DND-41 (cell line): ENCODE data around the gene IBA57.

Experiments
- ATAC-seq: fragments of 200-7000 bp; cut with Tn5 transposase; 3 replicates; pipeline ENCODE4 v1.9.1; 2021; ENCODE audit warnings: low read depth; ENCODE audit not compliant: insufficient read depth
- DNase-seq: peaks from one replicate; pipeline ENCODE4 v3.0.0-alpha.2; 2020
- H2AFZ ChIP-seq: 2 replicates; pipeline ENCODE4 v1.6.0; 2012; ENCODE audit warnings: low read depth, low read length
- H3K27ac ChIP-seq: 2 replicates; pipeline ENCODE4 v1.5.1; 2012; ENCODE audit warnings: low read length, inconsistent platforms
- H3K27me3 ChIP-seq: fragments of 200-600 bp; sonication (generic); 2 replicates; pipeline ENCODE4 v1.6.0; 2012; ENCODE audit warnings: low read length, mild to moderate bottlenecking, inconsistent platforms; ENCODE audit not compliant: insufficient read depth, poor library complexity
- H3K36me3 ChIP-seq: 2 replicates; pipeline ENCODE4 v1.5.1; 2012; ENCODE audit warnings: low read length, inconsistent platforms; ENCODE audit not compliant: insufficient read depth
- H3K4me1 ChIP-seq: 2 replicates; pipeline ENCODE4 v1.5.1; 2012; ENCODE audit warnings: mild to moderate bottlenecking, low read length; ENCODE audit not compliant: insufficient read depth
- H3K4me2 ChIP-seq: 2 replicates; pipeline ENCODE4 v1.6.0; 2012; ENCODE audit warnings: mild to moderate bottlenecking, moderate library complexity, low read length, inconsistent platforms; ENCODE audit not compliant: insufficient read depth
- H3K4me3 ChIP-seq, 2 experiments: fragments of 200-600 bp in 1 of 2; shearing (Covaris generic) in 1 of 2; 2 replicates each; pipeline ENCODE4 v1.5.1; 2012 to 2016; ENCODE audit warnings: inconsistent platforms in 2 of 2, low read length in 2 of 2, mild to moderate bottlenecking in 2 of 2, low read depth in 1 of 2, moderate library complexity in 1 of 2
- H3K79me2 ChIP-seq: 2 replicates; pipeline ENCODE4 v1.6.0; 2012; ENCODE audit warnings: low read length, inconsistent platforms; ENCODE audit not compliant: insufficient read depth
- H3K9ac ChIP-seq: 2 replicates; pipeline ENCODE4 v1.6.0; 2012; ENCODE audit warnings: low read depth, mild to moderate bottlenecking, inconsistent platforms, low read length, moderate library complexity
- H3K9me3 ChIP-seq: 2 replicates; pipeline ENCODE4 v1.5.1; 2012; ENCODE audit warnings: low read length, moderate library complexity, mild to moderate bottlenecking, inconsistent platforms; ENCODE audit not compliant: insufficient read depth, severe bottlenecking
- H4K20me1 ChIP-seq: 2 replicates; pipeline ENCODE4 v1.6.0; 2012; ENCODE audit warnings: low read length; ENCODE audit not compliant: insufficient read depth
- EZH2 ChIP-seq: IDR thresholded peaks from 3 replicates; pipeline ENCODE4 v1.6.1; 2012; ENCODE audit warnings: borderline replicate concordance, low read depth, mild to moderate bottlenecking, moderate library complexity, low read length, inconsistent platforms; ENCODE audit not compliant: severe bottlenecking
- TF ChIP-seq, protein P1 (sequence below): IDR thresholded peaks from 2 replicates; pipeline ENCODE4 v1.5.1; 2012; ENCODE audit warnings: borderline replicate concordance, low read length, moderate library complexity, mild to moderate bottlenecking; ENCODE audit not compliant: poor library complexity, severe bottlenecking; ENCODE audit errors: extremely low read depth

The IBA57 gene

DNA sequence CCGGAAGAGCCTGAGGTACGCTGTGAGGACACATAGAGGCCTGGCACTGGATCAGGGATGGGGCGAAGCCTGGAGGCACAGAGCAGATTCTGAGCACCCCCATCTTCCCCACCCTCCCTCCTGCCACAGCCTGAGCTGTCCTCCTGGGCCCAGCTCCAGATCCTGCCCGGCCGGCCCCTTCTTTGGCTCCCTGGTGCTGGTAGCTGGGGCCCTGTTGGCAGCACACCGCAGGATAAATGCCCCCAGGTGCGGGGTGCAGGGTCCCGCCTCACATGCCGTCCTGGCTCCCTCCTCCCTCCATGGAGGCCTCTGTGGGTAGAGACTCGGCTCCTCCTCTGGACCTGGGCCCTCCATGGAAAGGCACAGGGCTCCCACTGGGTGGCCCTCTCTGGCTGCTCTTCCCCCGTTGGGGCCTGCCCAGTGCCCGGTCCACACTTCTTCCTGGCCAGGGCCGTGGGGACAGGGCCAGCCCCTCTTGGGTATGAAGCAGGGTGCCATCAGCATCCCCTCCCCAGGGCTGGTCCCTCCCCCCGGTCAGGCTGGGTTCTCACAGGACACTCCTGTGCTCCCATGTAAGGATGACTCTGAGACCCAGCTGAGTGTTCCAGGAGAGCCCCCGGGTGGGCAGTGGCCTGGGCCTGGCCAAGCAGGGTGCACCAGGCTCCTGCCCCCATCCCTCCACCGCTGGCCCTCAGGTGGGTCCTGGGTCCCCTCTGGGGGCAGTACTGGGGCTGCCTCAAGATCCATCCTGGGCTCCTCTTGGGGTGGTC, 41.2 kb downstream of the IBA57 start:
- no peaks in the 10 kb centered on the region for H3K79me2 ChIP-seq
- ATAC-seq = no peak
- no peak overlapping the region for H2AFZ ChIP-seq
- no peaks in the 10 kb centered on the region for H3K9me3 ChIP-seq
- H3K27me3 ChIP-seq = no peaks in the 10 kb centered on the region
- H3K4me1 ChIP-seq = no peaks in the 10 kb centered on the region
- DNase-seq = no peak
- no peak overlapping the region for H3K4me3 ChIP-seq
- TF ChIP-seq, protein P1, sequence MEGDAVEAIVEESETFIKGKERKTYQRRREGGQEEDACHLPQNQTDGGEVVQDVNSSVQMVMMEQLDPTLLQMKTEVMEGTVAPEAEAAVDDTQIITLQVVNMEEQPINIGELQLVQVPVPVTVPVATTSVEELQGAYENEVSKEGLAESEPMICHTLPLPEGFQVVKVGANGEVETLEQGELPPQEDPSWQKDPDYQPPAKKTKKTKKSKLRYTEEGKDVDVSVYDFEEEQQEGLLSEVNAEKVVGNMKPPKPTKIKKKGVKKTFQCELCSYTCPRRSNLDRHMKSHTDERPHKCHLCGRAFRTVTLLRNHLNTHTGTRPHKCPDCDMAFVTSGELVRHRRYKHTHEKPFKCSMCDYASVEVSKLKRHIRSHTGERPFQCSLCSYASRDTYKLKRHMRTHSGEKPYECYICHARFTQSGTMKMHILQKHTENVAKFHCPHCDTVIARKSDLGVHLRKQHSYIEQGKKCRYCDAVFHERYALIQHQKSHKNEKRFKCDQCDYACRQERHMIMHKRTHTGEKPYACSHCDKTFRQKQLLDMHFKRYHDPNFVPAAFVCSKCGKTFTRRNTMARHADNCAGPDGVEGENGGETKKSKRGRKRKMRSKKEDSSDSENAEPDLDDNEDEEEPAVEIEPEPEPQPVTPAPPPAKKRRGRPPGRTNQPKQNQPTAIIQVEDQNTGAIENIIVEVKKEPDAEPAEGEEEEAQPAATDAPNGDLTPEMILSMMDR = no peak
- TF ChIP-seq EZH2 = no peak
- H3K27ac ChIP-seq = no peak overlapping the region
- H3K9ac ChIP-seq = no peak overlapping the region
- H3K36me3 ChIP-seq = no peaks in the 10 kb centered on the region
- no peak overlapping the region for H3K4me2 ChIP-seq
- H4K20me1 ChIP-seq = 0 out of 2 replicates have a peak, but pooled peaks cover 5% of the 10 kb centered on the region

DNA sequence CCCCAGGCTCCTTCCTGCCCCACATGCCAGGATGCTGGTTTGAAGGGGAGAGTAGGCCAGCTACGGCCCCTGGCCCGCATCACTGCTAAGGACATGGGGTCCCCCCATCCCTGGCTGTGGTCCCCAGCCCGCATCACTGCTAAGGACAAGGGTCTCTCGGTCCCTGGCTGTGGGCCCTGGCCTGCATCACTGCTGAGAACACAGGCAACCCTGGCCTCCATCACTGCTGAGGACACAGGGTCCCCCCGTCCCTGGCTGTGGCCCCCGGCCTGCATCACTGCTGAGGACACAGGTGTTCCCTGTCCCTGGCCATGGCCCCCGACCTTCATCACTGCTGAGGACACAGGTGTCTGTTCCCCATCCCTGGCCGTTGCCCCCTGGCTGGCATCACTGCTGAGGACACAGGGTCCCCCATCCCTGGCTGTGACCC, 41.8 kb downstream of the IBA57 start:
- no peak overlapping the region for H3K27ac ChIP-seq
- no peaks in the 10 kb centered on the region for H3K27me3 ChIP-seq
- H3K4me1 ChIP-seq = peaks cover under 1% of the 10 kb centered on the region; the same call in 1 of the 2 replicates
- H4K20me1 ChIP-seq = 0 out of 2 replicates have a peak, but pooled peaks cover 5% of the 10 kb centered on the region
- no peak overlapping the region for H2AFZ ChIP-seq
- H3K9ac ChIP-seq = no peak overlapping the region
- H3K9me3 ChIP-seq = no peaks in the 10 kb centered on the region
- no peak overlapping the region for H3K4me3 ChIP-seq
- no peak overlapping the region for H3K4me2 ChIP-seq
- no peaks in the 10 kb centered on the region for H3K79me2 ChIP-seq
- no peak for ATAC-seq
- DNase-seq = no peak
- no peaks in the 10 kb centered on the region for H3K36me3 ChIP-seq
- TF ChIP-seq, protein P1 = no peak
- TF ChIP-seq EZH2 = no peak

DNA sequence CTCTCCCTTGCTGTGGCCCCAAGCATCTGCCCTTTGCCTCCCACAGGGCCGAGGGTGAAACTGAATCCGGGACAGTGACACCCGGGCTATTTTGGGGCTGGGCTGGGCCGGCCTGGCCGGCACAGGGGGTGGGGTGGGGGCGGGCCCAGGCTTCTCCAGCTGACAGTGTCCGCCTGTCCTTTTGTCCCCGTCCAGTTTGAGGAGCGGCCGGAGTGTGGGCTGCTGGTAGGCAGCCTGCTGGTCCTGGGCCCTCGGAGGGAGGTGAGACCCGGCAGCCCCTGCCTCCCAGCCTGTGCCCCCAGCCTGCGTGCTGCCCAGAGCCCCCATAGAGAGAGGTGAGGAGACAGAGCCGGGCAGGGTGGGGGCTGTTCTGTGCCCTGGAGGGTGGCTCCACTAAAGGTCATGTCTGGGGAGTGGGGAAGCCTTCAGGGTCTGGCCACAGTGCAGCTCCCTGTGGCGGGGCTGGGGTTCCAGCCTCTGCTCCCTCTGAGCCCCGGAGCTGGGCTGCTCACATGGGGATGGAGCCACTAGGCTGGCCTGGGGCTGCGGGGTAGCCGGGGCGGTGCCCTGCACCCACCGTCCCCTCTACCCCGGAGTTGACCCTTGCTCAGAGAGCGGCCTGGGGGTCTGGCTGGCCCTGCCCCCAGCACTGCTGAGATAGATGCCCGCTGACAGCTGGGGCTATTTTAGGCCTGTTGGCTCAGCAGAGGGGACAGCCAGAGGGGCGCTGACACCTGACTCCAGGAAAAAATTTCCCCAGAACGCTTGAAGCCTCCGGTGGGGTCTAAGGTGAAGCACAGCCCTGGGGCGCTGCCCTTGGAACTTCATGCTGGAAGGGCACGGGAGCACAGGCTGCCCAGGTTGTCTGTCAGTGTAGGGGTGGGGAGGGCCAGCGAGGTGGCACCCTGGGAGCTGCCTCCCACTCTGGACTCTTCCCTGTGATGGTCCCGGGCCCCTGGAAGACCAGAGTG, 42.5 kb downstream of the IBA57 start, which contains the start of gene OBSCN:
TSS of gene OBSCN (plus strand) at position 194 of the 971 bp plus-strand sequence. CDS start 3,740 bp downstream, outside the sequence.
- Histone ChIP-seq H3K4me3 (no peak within 1 kb of the TSS), H3K27ac (no peak within 1 kb of the TSS), H3K36me3 (no peaks in the 10 kb centered on the region), H3K79me2 (no peaks in the 10 kb centered on the region), H3K4me1 (peaks cover 5% of the 10 kb centered on the region; the same call in 1 of the 2 replicates), H3K9me3 (no peaks in the 10 kb centered on the region), H3K27me3 (no peaks in the 10 kb centered on the region), H3K4me2 (no peak within 1 kb of the TSS), H3K9ac (no peak within 1 kb of the TSS), H2AFZ (no peak within 1 kb of the TSS), H4K20me1 (0 out of 2 replicates have a peak, but pooled peaks cover 5% of the 10 kb centered on the region)
- TF ChIP-seq EZH2 = no peak
- TF ChIP-seq, protein P1 = no peak
- no peak for DNase-seq
- ATAC-seq = no peak
